MM.1S (cell line): ENCODE results near the gene RPN2.

Source experiments
- DNase-seq: peaks from one replicate; pipeline ENCODE4 v3.0.0-alpha.2; 2015
- H2AFZ ChIP-seq: fragments of 300-600 bp; sonication (generic); 2 replicates; pipeline ENCODE4 v1.6.0; 2016; ENCODE audit warnings: antibody characterized with exemption, low read length
- H3F3A ChIP-seq: fragments of 300-600 bp; sonication (generic); 2 replicates; pipeline ENCODE4 v1.6.1; 2016; ENCODE audit warnings: mild to moderate bottlenecking, antibody characterized with exemption, low read length, moderate library complexity, mixed read lengths; ENCODE audit not compliant: insufficient read depth
- H3K27ac ChIP-seq: fragments of 300-600 bp; sonication (generic); 2 replicates; pipeline ENCODE4 v1.5.1; 2016; ENCODE audit warnings: mild to moderate bottlenecking, low read length
- H3K27me3 ChIP-seq: fragments of 300-600 bp; sonication (generic); replicated peaks from 2 replicates; pipeline ENCODE4 v1.6.0; 2016; ENCODE audit warnings: low read length; ENCODE audit not compliant: insufficient read depth
- H3K36me3 ChIP-seq: fragments of 300-600 bp; sonication (generic); replicated peaks from 2 replicates; pipeline ENCODE4 v1.6.1; 2016; ENCODE audit warnings: mild to moderate bottlenecking, low read length, mixed read lengths; ENCODE audit not compliant: insufficient read depth
- H3K4me1 ChIP-seq: fragments of 300-600 bp; sonication (generic); 2 replicates; pipeline ENCODE4 v1.6.1; 2016; ENCODE audit warnings: low read length, mixed read lengths
- H3K4me2 ChIP-seq: fragments of 300-600 bp; sonication (generic); 2 replicates; pipeline ENCODE4 v1.6.0; 2016; ENCODE audit warnings: low read depth, low read length
- H3K4me3 ChIP-seq: fragments of 300-600 bp; sonication (generic); 2 replicates; pipeline ENCODE4 v1.5.1; 2016; ENCODE audit warnings: low read length, mixed read lengths
- H3K79me2 ChIP-seq: fragments of 300-600 bp; sonication (generic); 2 replicates; pipeline ENCODE4 v1.6.1; 2016; ENCODE audit warnings: mixed run types, low read length, mixed read lengths
- H3K9ac ChIP-seq: fragments of 300-600 bp; sonication (generic); 2 replicates; pipeline ENCODE4 v1.6.1; 2016; ENCODE audit warnings: low read length, mixed read lengths
- H3K9me2 ChIP-seq: fragments of 300-600 bp; sonication (generic); replicated peaks from 2 replicates; pipeline ENCODE4 v1.6.1; 2016; ENCODE audit warnings: mild to moderate bottlenecking, low read length, mixed read lengths; ENCODE audit not compliant: insufficient read depth
- H3K9me3 ChIP-seq: fragments of 300-600 bp; sonication (generic); replicated peaks from 2 replicates; pipeline ENCODE4 v1.6.1; 2016; ENCODE audit warnings: mild to moderate bottlenecking, low read length, mixed read lengths; ENCODE audit not compliant: insufficient read depth
- H4K20me1 ChIP-seq: fragments of 300-600 bp; sonication (generic); 2 replicates; pipeline ENCODE4 v1.6.1; 2016; ENCODE audit warnings: mild to moderate bottlenecking, low read length, moderate library complexity, mixed read lengths; ENCODE audit not compliant: insufficient read depth
- EZH2 ChIP-seq: fragments of 300-600 bp; sonication (generic); optimal IDR thresholded peaks from 2 replicates; pipeline ENCODE3; 2017; ENCODE audit warnings: low read depth, mild to moderate bottlenecking, antibody characterized with exemption, low read length, mixed read lengths
- EZH2phosphoT487 ChIP-seq: fragments of 300-600 bp; sonication (generic); IDR thresholded peaks from 2 replicates; pipeline ENCODE4 v1.6.1; 2018; ENCODE audit warnings: antibody characterized with exemption, low read length
- TF ChIP-seq, protein P1 (sequence below): fragments of 300-600 bp; sonication (generic); IDR thresholded peaks from 2 replicates; pipeline ENCODE4 v1.5.1; 2016; ENCODE audit warnings: antibody characterized with exemption, low read length, mixed read lengths

RPN2 gene

DNA sequence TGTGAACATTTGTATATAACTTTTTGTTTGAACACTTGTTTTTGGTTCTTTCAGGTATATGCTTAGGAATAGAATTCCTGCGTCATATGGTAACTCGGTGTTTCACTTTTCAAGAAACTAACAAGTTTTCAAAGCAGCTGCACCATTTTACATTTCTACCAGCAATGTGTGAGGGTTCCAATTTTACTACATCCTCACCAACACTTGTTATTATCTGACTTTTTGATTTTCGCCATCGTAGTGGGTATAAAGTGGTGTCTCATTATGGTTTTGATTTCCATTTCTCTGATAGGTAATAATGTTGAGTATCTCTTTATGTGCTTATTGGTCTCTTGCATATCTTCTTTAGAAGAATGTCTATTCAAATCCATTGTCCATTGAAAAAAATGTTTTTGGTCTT lies 39.8 kb downstream of the RPN2 start:
- Histone ChIP-seq H3K9me3 (no peaks in the 10 kb centered on the region), H4K20me1 (0 out of 2 replicates have a peak, but pooled peaks cover 7% of the 10 kb centered on the region), H3K36me3 (peaks cover 20% of the 10 kb centered on the region; the same call in 1 of the 2 replicates), H3K9ac (no peak overlapping the region), H3F3A (no peaks in the 10 kb centered on the region), H3K9me2 (no peaks in the 10 kb centered on the region), H3K27me3 (no peaks in the 10 kb centered on the region), H2AFZ (no peak overlapping the region), H3K27ac (no peak overlapping the region), H3K4me2 (no peak overlapping the region), H3K4me1 (no peaks in the 10 kb centered on the region), H3K79me2 (peaks cover 12% of the 10 kb centered on the region; the same call in 1 of the 2 replicates), H3K4me3 (no peak overlapping the region)
- DNase-seq, result no peak
- TF ChIP-seq, protein P1, sequence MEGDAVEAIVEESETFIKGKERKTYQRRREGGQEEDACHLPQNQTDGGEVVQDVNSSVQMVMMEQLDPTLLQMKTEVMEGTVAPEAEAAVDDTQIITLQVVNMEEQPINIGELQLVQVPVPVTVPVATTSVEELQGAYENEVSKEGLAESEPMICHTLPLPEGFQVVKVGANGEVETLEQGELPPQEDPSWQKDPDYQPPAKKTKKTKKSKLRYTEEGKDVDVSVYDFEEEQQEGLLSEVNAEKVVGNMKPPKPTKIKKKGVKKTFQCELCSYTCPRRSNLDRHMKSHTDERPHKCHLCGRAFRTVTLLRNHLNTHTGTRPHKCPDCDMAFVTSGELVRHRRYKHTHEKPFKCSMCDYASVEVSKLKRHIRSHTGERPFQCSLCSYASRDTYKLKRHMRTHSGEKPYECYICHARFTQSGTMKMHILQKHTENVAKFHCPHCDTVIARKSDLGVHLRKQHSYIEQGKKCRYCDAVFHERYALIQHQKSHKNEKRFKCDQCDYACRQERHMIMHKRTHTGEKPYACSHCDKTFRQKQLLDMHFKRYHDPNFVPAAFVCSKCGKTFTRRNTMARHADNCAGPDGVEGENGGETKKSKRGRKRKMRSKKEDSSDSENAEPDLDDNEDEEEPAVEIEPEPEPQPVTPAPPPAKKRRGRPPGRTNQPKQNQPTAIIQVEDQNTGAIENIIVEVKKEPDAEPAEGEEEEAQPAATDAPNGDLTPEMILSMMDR, result no peak
- no peak for TF ChIP-seq EZH2phosphoT487
- no peak for TF ChIP-seq EZH2

DNA sequence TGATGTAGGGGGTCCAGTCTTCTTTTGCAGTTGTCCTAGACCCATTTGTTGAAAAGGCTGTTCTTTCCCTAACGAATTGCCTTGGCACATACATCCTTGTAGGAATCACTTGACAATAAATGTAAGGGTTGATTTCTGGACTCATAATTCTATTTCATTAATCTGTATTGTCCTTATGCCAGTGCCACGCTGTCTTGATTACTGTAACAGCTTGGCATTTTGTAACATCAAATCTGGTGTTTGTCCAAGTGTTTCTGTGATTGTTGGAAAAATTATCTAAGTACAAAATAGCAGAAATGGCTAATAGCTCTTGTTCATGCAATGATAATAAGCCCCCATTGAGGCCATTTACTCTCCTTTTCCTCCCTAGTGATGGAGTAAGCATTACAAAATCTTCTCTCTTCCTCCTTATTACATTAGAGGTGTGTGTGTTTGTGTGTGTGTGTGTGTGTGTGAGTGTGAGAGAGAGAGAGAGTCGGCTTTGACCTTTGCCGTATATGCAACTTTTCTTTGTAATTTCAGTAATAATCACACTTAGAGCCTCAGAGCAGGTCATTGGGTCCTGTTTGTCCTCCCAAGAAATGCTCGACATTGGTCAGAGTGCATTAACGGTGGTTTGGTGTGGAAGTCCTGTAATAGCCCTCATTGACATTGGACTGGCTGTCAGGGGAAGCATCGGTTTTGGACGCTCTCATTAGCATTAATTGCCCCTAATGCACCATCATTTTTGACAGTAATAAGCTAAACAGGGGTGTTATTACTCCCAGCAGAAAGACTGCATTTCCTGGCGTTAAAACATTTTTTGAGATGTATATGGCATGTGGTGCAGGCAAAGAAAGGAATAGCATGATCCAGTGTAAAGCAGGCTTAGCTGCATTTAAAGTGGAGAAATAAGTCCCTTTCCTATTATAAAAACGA lies 40.9 kb downstream of the RPN2 start:
- H3K36me3 ChIP-seq, result peaks cover 23% of the 10 kb centered on the region; the same call in 1 of the 2 replicates
- H3K9ac ChIP-seq, result no peak overlapping the region
- DNase-seq, result no peak
- no peaks in the 10 kb centered on the region for H3K27me3 ChIP-seq
- TF ChIP-seq, protein P1, result no peak
- TF ChIP-seq EZH2phosphoT487 (no peak), EZH2 (no peak)
- H3K79me2 ChIP-seq, result peaks cover 12% of the 10 kb centered on the region; the same call in 1 of the 2 replicates
- H3K4me3 ChIP-seq, result no peak overlapping the region
- H3K9me3 ChIP-seq, result no peaks in the 10 kb centered on the region
- H4K20me1 ChIP-seq, result 0 out of 2 replicates have a peak, but pooled peaks cover 7% of the 10 kb centered on the region
- H3K4me1 ChIP-seq, result no peaks in the 10 kb centered on the region
- H3K27ac ChIP-seq, result no peak overlapping the region
- no peaks in the 10 kb centered on the region for H3F3A ChIP-seq
- no peaks in the 10 kb centered on the region for H3K9me2 ChIP-seq
- no peak overlapping the region for H2AFZ ChIP-seq
- H3K4me2 ChIP-seq, result no peak overlapping the region

DNA sequence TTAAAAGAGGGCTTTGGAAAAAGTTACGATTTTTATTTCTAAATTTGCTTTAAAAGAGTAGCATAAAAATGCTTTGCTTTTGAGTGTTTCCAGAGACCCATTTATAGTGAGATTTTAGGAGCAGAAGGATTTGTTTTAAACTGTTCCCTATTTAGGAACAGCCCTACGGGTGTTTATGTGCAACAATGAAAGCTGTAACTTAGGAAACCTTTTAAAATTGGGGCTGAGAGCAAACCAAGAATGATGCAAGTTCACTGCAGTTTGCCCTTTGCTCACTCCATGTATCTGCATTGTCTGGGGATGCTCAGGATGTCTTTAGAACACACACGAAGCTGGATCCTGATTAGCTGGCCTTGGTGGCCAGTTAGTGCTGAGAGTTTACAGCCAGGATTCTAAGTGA lies 41.6 kb downstream of the RPN2 start:
- H3K9me3 ChIP-seq, result no peaks in the 10 kb centered on the region
- H3K9ac ChIP-seq, result no peak overlapping the region
- H3K4me1 ChIP-seq, result no peaks in the 10 kb centered on the region
- H3K9me2 ChIP-seq, result no peaks in the 10 kb centered on the region
- H3K36me3 ChIP-seq, result peaks cover 28% of the 10 kb centered on the region; the same call in 1 of the 2 replicates
- H3K4me3 ChIP-seq, result no peak overlapping the region
- no peak for DNase-seq
- TF ChIP-seq, protein P1, result no peak
- TF ChIP-seq EZH2 (no peak), EZH2phosphoT487 (no peak)
- no peak overlapping the region for H3K4me2 ChIP-seq
- no peaks in the 10 kb centered on the region for H3F3A ChIP-seq
- H4K20me1 ChIP-seq, result 0 out of 2 replicates have a peak, but pooled peaks cover 7% of the 10 kb centered on the region
- no peak overlapping the region for H2AFZ ChIP-seq
- H3K79me2 ChIP-seq, result peaks cover 6% of the 10 kb centered on the region; the same call in 1 of the 2 replicates
- H3K27ac ChIP-seq, result no peak overlapping the region
- H3K27me3 ChIP-seq, result no peaks in the 10 kb centered on the region
